IPS-18a (cell line): Measurements from ENCODE around the gene CTDSP2.
A peak's percentile ranks its signal among the peaks of the same experiment; 100 is the strongest.

ENCODE experiments used
- H3K27ac ChIP-seq: one replicate; pipeline ENCODE4 v1.5.1; 2013; ENCODE audit warnings: low read length
- H3K27me3 ChIP-seq: one replicate; pipeline ENCODE4 v1.6.1; 2013; ENCODE audit warnings: mild to moderate bottlenecking, low read length; ENCODE audit not compliant: control insufficient read depth, insufficient read depth
- H3K36me3 ChIP-seq: one replicate; pipeline ENCODE4 v1.6.1; 2013; ENCODE audit warnings: low read depth, low read length; ENCODE audit not compliant: control insufficient read depth
- H3K4me1 ChIP-seq: one replicate; pipeline ENCODE4 v1.6.1; 2013; ENCODE audit warnings: low read depth, low read length; ENCODE audit not compliant: control insufficient read depth
- H3K4me3 ChIP-seq: one replicate; pipeline ENCODE4 v1.5.1; 2013; ENCODE audit warnings: low read length
- H3K9ac ChIP-seq: one replicate; pipeline ENCODE4 v1.6.1; 2013; ENCODE audit warnings: mild to moderate bottlenecking, low read length, moderate library complexity
- H3K9me3 ChIP-seq: one replicate; pipeline ENCODE4 v1.6.1; 2013; ENCODE audit warnings: low read depth, low read length; ENCODE audit not compliant: control insufficient read depth

Gene CTDSP2

GRCh38 chr12:57803319-57803893, 43.1 kb downstream of the CTDSP2 start:
- Histone ChIP-seq H3K27ac (no peak overlapping the region), H3K36me3 (peaks cover 4% of the 10 kb centered on the region), H3K4me1 (no peaks in the 10 kb centered on the region), H3K27me3 (no peaks in the 10 kb centered on the region), H3K9ac (no peak overlapping the region), H3K9me3 (no peaks in the 10 kb centered on the region), H3K4me3 (no peak overlapping the region)

GRCh38 chr12:57802607-57803006, 43.9 kb downstream of the CTDSP2 start:
- Histone ChIP-seq H3K36me3 (peaks cover 4% of the 10 kb centered on the region), H3K27me3 (no peaks in the 10 kb centered on the region), H3K4me3 (no peak overlapping the region), H3K27ac (no peak overlapping the region), H3K9me3 (no peaks in the 10 kb centered on the region), H3K9ac (no peak overlapping the region), H3K4me1 (no peaks in the 10 kb centered on the region)

GRCh38 chr12:57800965-57801364, 45.6 kb downstream of the CTDSP2 start:
- Histone ChIP-seq H3K36me3 (peaks cover 17% of the 10 kb centered on the region), H3K27me3 (no peaks in the 10 kb centered on the region), H3K9me3 (no peaks in the 10 kb centered on the region), H3K4me3 (no peak overlapping the region), H3K9ac (no peak overlapping the region), H3K27ac (no peak overlapping the region), H3K4me1 (no peaks in the 10 kb centered on the region)

GRCh38 chr12:57797933-57798332, 48.6 kb downstream of the CTDSP2 start:
- H3K4me1 ChIP-seq: no peaks in the 10 kb centered on the region
- H3K27ac ChIP-seq: no peak overlapping the region
- peaks cover 33% of the 10 kb centered on the region for H3K36me3 ChIP-seq
- no peaks in the 10 kb centered on the region for H3K9me3 ChIP-seq
- no peak overlapping the region for H3K4me3 ChIP-seq
- no peaks in the 10 kb centered on the region for H3K27me3 ChIP-seq
- no peak overlapping the region for H3K9ac ChIP-seq

GRCh38 chr12:57796996-57797395, 49.5 kb downstream of the CTDSP2 start:
- peaks cover 40% of the 10 kb centered on the region for H3K36me3 ChIP-seq

GRCh38 chr12:57795354-57795753, 51.2 kb downstream of the CTDSP2 start:
- no peak overlapping the region for H3K9ac ChIP-seq
- no peak overlapping the region for H3K27ac ChIP-seq
- no peaks in the 10 kb centered on the region for H3K9me3 ChIP-seq
- H3K4me3 ChIP-seq: no peak overlapping the region
- peaks cover 49% of the 10 kb centered on the region for H3K36me3 ChIP-seq
- no peaks in the 10 kb centered on the region for H3K27me3 ChIP-seq
- H3K4me1 ChIP-seq: no peaks in the 10 kb centered on the region

More at GRCh38 chr12:57796996-57797395, 49.5 kb downstream of the CTDSP2 start:
- Histone ChIP-seq H3K9ac (no peak overlapping the region), H3K4me1 (no peaks in the 10 kb centered on the region), H3K4me3 (no peak overlapping the region), H3K27ac (no peak overlapping the region), H3K9me3 (no peaks in the 10 kb centered on the region), H3K27me3 (no peaks in the 10 kb centered on the region)

- H3K4me3 ChIP-seq: no peak overlapping the region
- H3K4me1 ChIP-seq: no peaks in the 10 kb centered on the region
- H3K9me3 ChIP-seq: no peaks in the 10 kb centered on the region
- no peaks in the 10 kb centered on the region for H3K27me3 ChIP-seq
- peaks cover 51% of the 10 kb centered on the region for H3K36me3 ChIP-seq
- no peak overlapping the region for H3K9ac ChIP-seq
- H3K27ac ChIP-seq: no peak overlapping the region
These were observed 52.6 kb downstream of the CTDSP2 start for GRCh38 chr12:57793920-57794319.

GRCh38 chr12:57783861-57784260, 62.7 kb downstream of the CTDSP2 start:
- Histone ChIP-seq H3K27ac (no peak overlapping the region), H3K9me3 (no peaks in the 10 kb centered on the region), H3K9ac (no peak overlapping the region), H3K27me3 (no peaks in the 10 kb centered on the region), H3K4me3 (no peak overlapping the region), H3K36me3 (peaks cover 28% of the 10 kb centered on the region), H3K4me1 (no peaks in the 10 kb centered on the region)

GRCh38 chr12:57783466-57783801, 63.1 kb downstream of the CTDSP2 start:
- H3K36me3 ChIP-seq: peaks cover 26% of the 10 kb centered on the region
- H3K4me3 ChIP-seq: peak overlapping the region; percentile 99
- no peaks in the 10 kb centered on the region for H3K27me3 ChIP-seq
- peak overlapping the region; percentile 87 for H3K9ac ChIP-seq
- H3K9me3 ChIP-seq: no peaks in the 10 kb centered on the region
- H3K27ac ChIP-seq: no peak overlapping the region
- no peaks in the 10 kb centered on the region for H3K4me1 ChIP-seq

GRCh38 chr12:57782608-57783465, 63.7 kb downstream of the CTDSP2 start, which contains the start of gene TSFM:
Gene TSFM, plus strand, starts transcription at chr12:57782787. Its CDS starts 15 bp downstream, at chr12:57782802.
- H3K4me1 ChIP-seq: no peaks in the 10 kb centered on the region
- peak within 1 kb of the TSS; percentile 34 for H3K27ac ChIP-seq
- peaks cover 22% of the 10 kb centered on the region for H3K36me3 ChIP-seq
- H3K27me3 ChIP-seq: no peaks in the 10 kb centered on the region
- H3K9me3 ChIP-seq: no peaks in the 10 kb centered on the region
- peak within 1 kb of the TSS; percentile 87 for H3K9ac ChIP-seq
- H3K4me3 ChIP-seq: peak within 1 kb of the TSS; percentile 99

GRCh38 chr12:57782243-57782607, 64.3 kb downstream of the CTDSP2 start:
- Histone ChIP-seq H3K36me3 (peaks cover 18% of the 10 kb centered on the region), H3K27me3 (no peaks in the 10 kb centered on the region), H3K27ac (no peak overlapping the region), H3K4me1 (no peaks in the 10 kb centered on the region), H3K9ac (no peak overlapping the region), H3K9me3 (no peaks in the 10 kb centered on the region), H3K4me3 (peak overlapping the region; percentile 99)

GRCh38 chr12:57781801-57782200, 64.7 kb downstream of the CTDSP2 start:
- Histone ChIP-seq H3K4me1 (no peaks in the 10 kb centered on the region), H3K27ac (no peak overlapping the region), H3K36me3 (peaks cover 13% of the 10 kb centered on the region), H3K4me3 (no peak overlapping the region), H3K9me3 (no peaks in the 10 kb centered on the region), H3K9ac (no peak overlapping the region), H3K27me3 (no peaks in the 10 kb centered on the region)
